Myocyte (in vitro differentiated cells): ENCODE results near the gene GTF3C5. TPM values are rescaled to one million over a fixed set of nuclear protein-coding genes. Genes with fewer than 3 reads are reported as not detected.

ENCODE experiments used
- DNase-seq: peaks from one replicate; pipeline ENCODE4 v3.0.0-alpha.2; 2012; ENCODE audit warnings: low read depth
- total RNA-seq: library from RNA; depleted of rRNA; stranded (reverse); fragments of >200 nt; gene quantifications from 2 replicates; pipeline ENCODE4 v1.2.3, GENCODE V29; 2014

GTF3C5 gene
- total RNA-seq, 1 donor from 2014 or later: 50.6 TPM

GRCh38 chr9:133029994-133030316, 842 bp upstream of the GTF3C5 start:
- DNase-seq: no peak

DNA sequence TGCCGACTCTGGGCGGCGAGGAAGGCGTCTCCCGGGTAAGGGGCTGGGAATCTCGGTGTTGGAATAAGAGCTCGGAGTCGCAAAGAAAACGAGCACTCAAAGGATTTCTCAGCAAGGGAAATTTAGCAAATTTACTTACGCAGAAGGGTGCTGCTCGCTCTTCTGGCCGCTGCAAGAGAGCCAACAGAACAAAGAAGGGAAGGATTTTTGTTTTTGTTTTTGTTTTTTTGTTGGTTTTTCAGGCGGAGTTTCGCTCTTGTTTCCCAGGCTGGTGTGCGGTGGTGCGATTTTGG, 279 bp downstream of the GTF3C5 start:
- no peak for DNase-seq

- DNase-seq: no peak
Observed at GRCh38 chr9:133031496-133031911, 707 bp downstream of the GTF3C5 start.

DNA sequence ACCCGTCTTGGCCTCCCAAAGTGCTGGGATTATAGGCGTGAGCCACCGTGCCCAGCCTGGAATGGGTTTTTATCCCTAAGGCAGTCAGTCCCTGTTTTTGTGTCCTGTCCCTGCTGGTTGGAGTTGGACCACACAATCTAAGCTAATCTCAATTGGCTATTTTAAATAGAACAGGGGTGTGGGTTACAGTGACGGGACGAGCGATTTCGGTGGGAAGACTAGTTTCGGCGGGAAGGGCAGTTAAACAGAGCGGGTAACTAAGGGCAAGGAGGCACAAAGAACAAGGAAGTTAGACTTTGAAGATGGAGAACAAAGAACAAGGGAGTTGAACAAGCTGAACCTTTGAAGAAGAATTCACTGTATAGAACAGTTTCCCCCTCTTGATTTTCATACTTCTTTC, 1.4 kb downstream of the GTF3C5 start:
- no peak for DNase-seq

GRCh38 chr9:133035669-133036068, 4.9 kb downstream of the GTF3C5 start:
- no peak for DNase-seq

- no peak for DNase-seq
Observed at GRCh38 chr9:133037775-133038515, 7.1 kb downstream of the GTF3C5 start.

DNA sequence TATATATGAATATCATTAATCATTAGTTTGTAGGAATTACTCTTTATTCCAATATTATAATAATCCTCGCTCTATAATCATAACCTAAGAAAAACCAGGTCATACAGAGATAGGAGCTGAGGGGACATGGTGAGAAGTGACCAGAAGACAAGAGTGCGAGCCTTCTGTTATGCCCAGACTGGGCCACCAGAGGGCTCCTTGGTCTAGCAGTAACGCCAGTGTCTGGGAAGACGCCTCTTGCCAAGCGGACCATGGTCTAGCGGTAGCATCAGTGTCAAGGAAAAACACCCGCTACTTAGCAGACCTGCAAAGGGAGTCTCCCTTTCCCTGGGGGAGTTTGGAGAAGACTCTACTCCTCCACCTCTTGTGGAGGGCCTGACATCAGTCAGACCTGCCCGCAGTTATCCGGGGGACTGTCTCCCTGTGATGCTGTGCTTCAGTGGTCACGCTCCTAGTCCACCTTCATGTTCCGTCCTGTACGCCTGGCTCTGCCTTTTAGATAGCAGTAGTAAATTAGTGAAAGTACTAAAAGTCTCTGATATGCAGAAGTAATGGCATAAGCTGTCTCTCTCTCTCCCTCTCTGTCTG, 10.2 kb downstream of the GTF3C5 start:
- DNase-seq: peak; percentile 40

DNA sequence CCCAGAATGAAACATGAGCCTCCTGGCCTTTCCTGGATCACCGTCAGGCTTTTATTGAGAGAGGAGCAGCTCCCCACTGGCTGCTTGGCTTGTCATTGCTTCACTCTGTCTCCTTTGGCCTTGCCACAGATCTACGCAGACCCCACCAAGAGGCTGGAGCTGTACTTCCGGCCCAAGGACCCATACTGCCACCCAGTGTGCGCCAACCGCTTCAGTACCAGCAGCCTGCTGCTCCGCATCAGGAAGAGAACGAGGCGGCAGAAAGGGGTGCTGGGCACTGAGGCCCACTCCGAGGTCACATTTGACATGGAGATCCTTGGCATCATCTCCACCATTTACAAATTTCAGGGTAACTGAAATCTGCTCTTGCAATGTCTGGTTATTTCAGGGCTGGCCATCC, 11.2 kb downstream of the GTF3C5 start:
- DNase-seq: no peak

GRCh38 chr9:133042676-133043075, 11.9 kb downstream of the GTF3C5 start:
- no peak for DNase-seq

DNA sequence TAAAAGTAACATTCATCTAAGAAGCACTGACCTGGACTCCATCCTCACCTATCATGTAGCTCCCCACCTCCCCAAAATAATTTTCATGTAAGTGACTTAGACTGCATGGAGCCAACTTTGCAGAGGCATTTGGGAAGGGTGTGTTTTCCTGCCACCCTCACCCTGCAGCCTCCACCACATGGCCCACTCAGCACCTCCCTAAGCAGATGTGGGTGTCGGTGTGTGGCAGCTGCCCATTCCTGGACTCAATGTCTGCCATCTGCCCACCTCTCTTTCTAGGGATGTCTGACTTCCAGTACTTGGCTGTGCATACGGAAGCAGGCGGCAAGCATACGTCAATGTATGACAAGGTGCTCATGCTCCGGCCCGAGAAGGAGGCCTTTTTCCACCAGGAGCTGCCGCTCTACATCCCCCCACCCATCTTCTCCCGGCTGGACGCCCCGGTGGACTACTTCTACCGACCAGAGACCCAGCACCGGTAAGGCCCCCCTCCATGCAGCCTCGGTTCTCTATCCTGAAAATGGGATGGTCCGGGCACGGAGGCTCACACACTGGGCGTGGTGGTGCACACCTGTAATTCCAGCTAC, 12.7 kb downstream of the GTF3C5 start:
- DNase-seq: no peak

- DNase-seq: no peak
Observed at GRCh38 chr9:133044125-133044524, 13.3 kb downstream of the GTF3C5 start.

GRCh38 chr9:133044661-133045060, 13.9 kb downstream of the GTF3C5 start:
- DNase-seq: no peak

- no peak for DNase-seq
Observed at GRCh38 chr9:133045132-133045531, 14.3 kb downstream of the GTF3C5 start.

DNA sequence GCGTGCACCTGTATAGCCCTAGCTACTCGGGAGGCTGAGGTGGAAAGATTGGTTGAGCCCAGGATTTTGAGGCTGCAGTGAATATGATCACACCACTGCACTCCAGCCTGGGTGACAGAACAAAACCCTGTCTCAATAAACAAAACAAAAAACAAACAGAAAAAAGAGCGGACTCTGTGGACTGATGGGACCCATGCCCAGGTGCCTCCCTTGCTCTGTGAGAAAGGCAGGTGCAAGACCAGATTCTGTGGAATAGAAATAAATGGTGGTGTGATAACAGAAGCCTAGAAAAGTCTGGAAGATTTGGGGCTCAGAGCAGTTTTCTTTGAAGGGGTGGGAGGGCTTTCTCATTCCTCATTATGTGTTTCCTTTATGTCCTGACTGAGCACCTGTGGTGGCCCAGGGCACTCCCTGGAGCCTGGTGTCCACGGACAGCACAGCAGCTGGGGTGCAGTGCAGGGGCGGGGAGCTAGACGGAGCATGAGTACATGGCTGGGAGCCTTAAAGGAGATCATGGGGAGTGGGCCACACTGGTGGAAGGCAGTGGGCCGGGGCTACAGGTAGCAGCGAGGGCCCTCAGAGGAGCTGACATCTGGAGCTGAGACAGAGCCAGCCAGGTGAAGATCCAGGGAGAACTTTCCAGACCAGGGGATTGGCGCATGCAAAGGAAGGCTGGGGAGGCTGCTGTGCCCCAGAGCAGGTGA, 15.6 kb downstream of the GTF3C5 start:
- DNase-seq: no peak

GRCh38 chr9:133046900-133047295, 16.1 kb downstream of the GTF3C5 start:
- no peak for DNase-seq

- peak; percentile 48 for DNase-seq
Observed at GRCh38 chr9:133048595-133048994, 17.8 kb downstream of the GTF3C5 start.

DNA sequence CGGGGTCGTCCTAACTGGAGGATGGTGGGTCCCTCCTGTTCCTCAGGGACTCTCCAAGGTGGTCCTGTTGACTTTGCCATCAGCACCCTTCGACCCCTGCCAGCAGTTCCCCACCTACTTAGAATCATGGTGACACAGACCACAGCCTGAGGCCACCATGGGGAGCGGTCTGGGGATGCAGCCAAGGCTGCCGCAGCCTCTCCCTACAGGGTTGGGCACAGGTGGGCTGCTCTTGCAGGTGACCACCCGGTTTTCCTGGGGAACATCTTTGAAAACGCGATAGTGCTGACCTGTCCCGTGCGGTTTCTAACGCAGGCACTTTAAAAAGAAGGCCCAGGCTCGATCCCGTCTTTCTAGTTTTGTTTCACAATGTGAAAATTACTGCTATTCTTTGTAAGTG, 18.2 kb downstream of the GTF3C5 start:
- DNase-seq: no peak

- peak; percentile 81 for DNase-seq
Observed at GRCh38 chr9:133050142-133050541, 19.3 kb downstream of the GTF3C5 start.

GRCh38 chr9:133050781-133051180, 20.0 kb downstream of the GTF3C5 start:
- no peak for DNase-seq

DNA sequence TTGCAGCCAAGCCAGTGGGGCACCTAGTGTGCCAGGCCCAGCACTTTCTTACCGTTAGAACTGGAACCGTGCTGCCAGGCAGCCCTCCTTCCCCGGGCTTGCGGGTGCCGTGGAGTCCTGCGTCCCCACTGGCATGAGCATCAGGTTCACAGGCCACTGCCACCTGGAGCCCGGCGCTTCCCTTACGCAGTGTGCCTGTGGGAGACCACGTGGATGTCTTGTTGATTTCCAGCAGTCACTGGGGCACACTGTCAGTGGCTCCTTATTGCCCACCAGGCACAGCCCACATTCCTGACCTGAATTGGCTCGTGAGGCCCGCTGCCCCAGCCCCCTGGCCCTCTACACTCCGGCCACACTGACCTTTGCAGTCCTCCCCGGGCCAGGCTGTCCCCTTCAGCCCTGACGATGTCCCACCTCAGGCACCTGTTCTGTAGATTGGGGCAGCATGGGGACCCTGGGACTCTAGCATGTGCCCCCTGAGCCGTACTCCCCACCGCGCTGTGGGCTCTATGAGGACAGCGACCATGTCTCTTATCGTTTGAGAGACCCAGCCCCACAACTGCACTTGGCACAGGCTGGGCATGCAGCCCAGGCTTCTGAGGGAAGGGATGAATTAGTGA, 20.6 kb downstream of the GTF3C5 start:
- DNase-seq: no peak

DNA sequence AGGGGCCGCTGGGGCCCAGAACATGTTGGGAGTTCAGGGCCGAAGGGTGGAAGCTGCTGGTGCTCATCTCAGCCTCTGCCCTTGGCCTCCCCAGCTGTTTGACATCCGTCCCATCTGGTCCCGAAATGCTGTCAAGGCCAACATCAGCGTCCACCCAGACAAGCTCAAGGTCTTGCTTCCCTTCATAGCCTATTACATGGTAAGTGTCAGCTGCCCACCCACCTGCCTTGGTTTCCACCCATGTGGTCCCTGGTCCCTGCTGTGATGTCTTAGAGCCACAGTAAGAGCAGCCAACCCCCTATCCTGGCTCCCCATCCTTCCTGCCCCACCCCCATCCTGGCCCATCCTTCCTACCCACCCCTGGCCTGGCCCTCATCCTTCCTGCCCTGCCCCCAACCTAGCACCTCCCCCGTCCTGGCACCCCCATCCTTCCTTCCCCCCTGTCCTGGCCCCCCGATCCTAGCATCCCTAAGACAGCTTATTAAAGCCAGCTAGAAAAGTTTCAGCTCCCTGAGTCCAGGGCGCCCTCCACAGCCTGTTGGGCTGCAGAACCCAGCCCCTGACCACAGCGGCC, 21.3 kb downstream of the GTF3C5 start:
- DNase-seq: no peak
